ENCODE data around the gene PEPD.

DNA sequence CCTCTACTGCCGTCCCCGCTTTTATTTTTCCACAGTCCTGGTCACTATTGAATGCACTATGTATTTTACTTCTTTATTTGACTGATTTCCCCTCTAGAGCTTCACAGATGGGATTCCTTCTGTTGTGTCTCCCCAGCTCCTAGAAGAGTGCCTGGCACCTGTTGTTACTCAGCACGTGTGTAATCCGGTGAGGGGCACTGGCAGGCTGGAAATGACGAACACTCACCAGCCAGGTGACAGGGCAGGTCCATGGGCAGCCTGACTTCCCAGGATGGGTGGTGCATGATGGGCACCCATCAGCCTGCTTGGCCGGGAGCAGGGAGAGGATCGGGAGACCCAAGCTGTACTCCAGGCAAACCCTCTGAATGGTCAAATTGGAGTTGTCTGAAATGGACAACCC, 80.9 kb downstream of the PEPD start:
- TF ChIP-seq POLR2AphosphoS5 (IDR thresholded peaks at IDR 0.05; ENCODE audit: low read depth, low read length) (no peak), REST (IDR thresholded peaks at IDR 0.05; ENCODE audit: insufficient read depth in 1 of 2, low read depth in 2 of 2, low read length in 2 of 2) (no peak), TAF1 (IDR thresholded peaks at IDR 0.05; ENCODE audit: borderline replicate concordance, insufficient read depth, low read length) (no peak)

Data from PFSK-1 (cell line).